Common myeloid progenitor, CD34-positive (primary cell): ENCODE data around the gene AP3D1.

Experiments used
- CTCF ChIA-PET: fragments of 350-600 bp; sonication (Branson Sonifier 250); formaldehyde crosslinking; loops from one replicate; lab custom pipeline; 2021; ENCODE audit warnings: antibody characterized with exemption; lab: Charles Lee
- POLR2A ChIA-PET: fragments of 350-600 bp; sonication (Branson Sonifier 250); formaldehyde crosslinking; loops from one replicate; lab custom pipeline; 2021; ENCODE audit warnings: antibody characterized with exemption; lab: Charles Lee
- DNase-seq, 3 donors: peaks; one replicate each; pipeline versions ENCODE4 v3.0.0 to v3.0.0-alpha.2; 2013
- H3K27ac ChIP-seq, 2 experiments: 1 replicate in 1 of 2; 2 replicates in 1 of 2; pipeline ENCODE4 v1.7.0; 2013; ENCODE audit warnings: inconsistent platforms in 2 of 2, low read length in 2 of 2, mild to moderate bottlenecking in 2 of 2, low read depth in 1 of 2, moderate library complexity in 1 of 2; ENCODE audit not compliant: severe bottlenecking in 2 of 2, insufficient read depth in 1 of 2, poor library complexity in 1 of 2
- H3K27me3 ChIP-seq, 5 experiments: replicated peaks in 2 of 5; 1 replicate in 3 of 5; 2 replicates in 2 of 5; pipeline versions ENCODE4 v1.6.1 to v1.7.0; 2013; ENCODE audit warnings: low read length in 4 of 5, mild to moderate bottlenecking in 2 of 5, moderate library complexity in 2 of 5, inconsistent platforms in 1 of 5; ENCODE audit not compliant: insufficient read depth in 5 of 5, control insufficient read depth in 4 of 5
- H3K36me3 ChIP-seq, 4 experiments: 1 replicate in 2 of 4; 2 replicates in 2 of 4; pipeline versions ENCODE4 v1.6.1 to v1.7.0; 2013; ENCODE audit warnings: low read length in 3 of 4, control low read depth in 1 of 4, mild to moderate bottlenecking in 1 of 4; ENCODE audit not compliant: control insufficient read depth in 4 of 4, insufficient read depth in 4 of 4
- H3K4me1 ChIP-seq, 4 experiments: 1 replicate in 3 of 4; 2 replicates in 1 of 4; pipeline versions ENCODE4 v1.6.1 to v1.7.1; 2013; ENCODE audit warnings: low read length in 3 of 4, mild to moderate bottlenecking in 3 of 4, control low read depth in 1 of 4, inconsistent platforms in 1 of 4, moderate library complexity in 1 of 4; ENCODE audit not compliant: control insufficient read depth in 4 of 4, insufficient read depth in 4 of 4; ENCODE audit errors: control extremely low read depth in 1 of 4
- H3K4me3 ChIP-seq, 7 experiments: 1 replicate in 4 of 7; 2 replicates in 3 of 7; pipeline versions ENCODE4 v1.5.1 to v1.7.0; 2013; ENCODE audit warnings: mild to moderate bottlenecking in 7 of 7, low read length in 6 of 7, moderate library complexity in 6 of 7, inconsistent platforms in 2 of 7, low read depth in 2 of 7, control low read depth in 1 of 7; ENCODE audit not compliant: insufficient read depth in 4 of 7, control insufficient read depth in 1 of 7; ENCODE audit errors: extremely low read depth in 1 of 7
- H3K9me3 ChIP-seq, 5 experiments: 1 replicate in 4 of 5; 2 replicates in 1 of 5; pipeline versions ENCODE4 v1.6.1 to v1.7.1; 2013; ENCODE audit warnings: low read length in 4 of 5, mild to moderate bottlenecking in 2 of 5, inconsistent platforms in 1 of 5, low read depth in 1 of 5, moderate library complexity in 1 of 5; ENCODE audit not compliant: control insufficient read depth in 4 of 5, insufficient read depth in 2 of 5; ENCODE audit errors: control extremely low read depth in 1 of 5
- WGBS: methylation state at CpG from one replicate; pipeline ENCODE4 v1.1.5; 2013; ENCODE audit not compliant: insufficient coverage; 5-methylcytosine and 5-hydroxymethylcytosine counted together

Gene AP3D1

DNA sequence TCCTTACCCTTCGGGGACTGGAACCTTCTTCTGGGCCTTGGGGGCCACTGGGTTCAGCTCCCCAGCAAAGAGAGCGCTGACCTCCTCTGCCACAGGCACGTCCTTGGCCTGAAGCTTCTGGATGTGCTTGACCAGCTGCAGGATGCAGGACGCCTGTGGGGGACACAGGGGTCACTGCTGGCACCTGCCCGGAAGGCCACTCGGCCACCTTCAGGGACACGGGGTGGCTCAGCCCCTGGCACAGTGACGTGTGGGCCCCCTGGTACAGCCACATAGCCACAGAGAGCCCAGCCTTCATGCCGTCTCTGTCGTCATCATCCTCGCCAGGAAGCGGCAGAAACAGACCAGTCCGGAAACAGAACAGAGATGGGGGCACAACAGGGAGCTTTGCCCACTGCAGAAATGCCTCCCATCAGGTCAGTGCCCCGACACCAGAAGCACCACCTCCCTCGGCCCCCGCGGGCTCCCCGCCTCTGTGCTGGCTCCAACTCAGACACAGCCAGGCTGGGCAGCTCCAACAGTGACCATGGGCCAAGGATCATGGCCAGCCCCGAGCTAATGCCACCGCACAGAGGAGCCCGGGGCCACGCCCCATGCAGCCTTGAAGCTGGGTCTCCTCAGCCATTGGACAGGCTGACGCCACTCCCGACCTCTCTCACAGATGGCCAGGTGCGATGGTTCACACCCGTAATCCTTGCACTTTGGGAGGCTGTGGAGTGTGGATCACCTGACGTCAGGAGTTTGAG is 34.0 kb downstream of the AP3D1 start:
- H3K4me1 ChIP-seq, result no peaks in the 10 kb centered on the region

DNA sequence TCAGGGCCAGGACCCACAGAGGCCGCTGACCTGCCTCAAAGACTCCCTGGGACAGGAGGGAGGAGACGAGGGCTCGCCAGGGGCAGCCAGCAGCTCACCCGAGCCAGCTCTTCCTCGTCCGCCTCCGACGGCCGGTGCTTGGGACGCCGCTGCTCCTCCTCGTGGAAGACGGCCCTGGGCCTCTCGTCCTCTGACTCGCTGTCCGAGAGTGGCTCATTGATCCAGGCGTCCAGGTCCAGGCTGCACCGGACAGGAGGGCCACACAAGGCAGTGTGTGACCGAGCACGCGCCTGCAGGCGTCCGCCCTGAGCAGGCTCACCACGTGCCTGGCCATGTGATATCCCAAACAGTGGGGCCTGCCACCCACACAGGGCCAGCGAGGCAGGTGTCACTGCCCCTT is 34.9 kb downstream of the AP3D1 start:
- H3K9me3 ChIP-seq, result no peaks in the 10 kb centered on the region
- no peak overlapping the region for H3K27ac ChIP-seq
- H3K4me3 ChIP-seq, result no peak overlapping the region
- WGBS, result 97% methylated on average over 24 of the region's 25 CpGs
- CTCF ChIA-PET, result no interaction called here
- DNase-seq, result no peak
- no peaks in the 10 kb centered on the region for H3K27me3 ChIP-seq
- H3K4me1 ChIP-seq, result no peaks in the 10 kb centered on the region
- peaks cover 17 to 94% (median 74%) of the 10 kb centered on the region in 4 experiments for H3K36me3 ChIP-seq
- POLR2A ChIA-PET, result no interaction called here

More for the DNA sequence above, 34.0 kb downstream of the AP3D1 start:
- Histone ChIP-seq H3K27ac (no peak overlapping the region), H3K36me3 (peaks cover 14 to 94% (median 78%) of the 10 kb centered on the region in 4 experiments), H3K27me3 (no peaks in the 10 kb centered on the region), H3K9me3 (no peaks in the 10 kb centered on the region), H3K4me3 (no peak overlapping the region)
- ChIA-PET POLR2A (interaction anchor here (0.6 kb wide), 1 partner anchor 38 kb away, joined by 3 read pairs; no protein-coding TSS in a partner anchor), CTCF (no interaction called here)
- WGBS, result 98% methylated on average over 27 of the region's 27 CpGs
- no peak for DNase-seq

DNA sequence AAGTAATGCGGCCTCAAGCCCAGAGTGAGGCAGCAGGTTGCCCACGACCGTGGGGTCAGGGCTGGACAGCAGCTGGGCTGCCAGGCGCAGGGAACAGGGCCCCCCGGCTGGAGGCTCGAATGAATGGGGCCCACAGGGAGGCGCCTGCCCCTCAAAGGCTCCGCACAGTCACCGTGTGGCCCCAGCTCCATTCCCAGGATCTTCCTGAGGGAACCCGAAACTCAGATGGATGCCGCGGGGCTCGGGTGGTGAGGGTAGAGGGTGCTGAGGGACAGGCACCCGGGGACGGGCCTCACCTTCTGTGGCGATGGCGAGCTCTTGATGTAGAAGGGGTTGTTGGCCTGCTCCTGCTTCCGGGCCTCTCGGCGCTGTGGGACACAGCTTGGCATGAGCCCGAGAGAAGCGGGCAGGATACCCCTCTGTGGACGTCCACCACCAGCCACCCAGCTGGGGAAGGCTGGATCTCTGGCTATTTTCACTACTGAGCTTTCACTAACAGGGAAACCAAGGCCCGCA is 35.4 kb downstream of the AP3D1 start:
- Histone ChIP-seq H3K36me3 (peaks cover 14 to 94% (median 73%) of the 10 kb centered on the region in 4 experiments), H3K4me1 (no peaks in the 10 kb centered on the region), H3K4me3 (no peak overlapping the region), H3K27ac (no peak overlapping the region), H3K27me3 (no peaks in the 10 kb centered on the region), H3K9me3 (no peaks in the 10 kb centered on the region)
- CTCF ChIA-PET, result interaction anchor here (1.2 kb wide), 1 partner anchor 186 kb away, joined by 3 read pairs; no protein-coding TSS in a partner anchor
- POLR2A ChIA-PET, result no interaction called here
- no peak for DNase-seq
- WGBS, result 99% methylated on average over 20 of the region's 24 CpGs

DNA sequence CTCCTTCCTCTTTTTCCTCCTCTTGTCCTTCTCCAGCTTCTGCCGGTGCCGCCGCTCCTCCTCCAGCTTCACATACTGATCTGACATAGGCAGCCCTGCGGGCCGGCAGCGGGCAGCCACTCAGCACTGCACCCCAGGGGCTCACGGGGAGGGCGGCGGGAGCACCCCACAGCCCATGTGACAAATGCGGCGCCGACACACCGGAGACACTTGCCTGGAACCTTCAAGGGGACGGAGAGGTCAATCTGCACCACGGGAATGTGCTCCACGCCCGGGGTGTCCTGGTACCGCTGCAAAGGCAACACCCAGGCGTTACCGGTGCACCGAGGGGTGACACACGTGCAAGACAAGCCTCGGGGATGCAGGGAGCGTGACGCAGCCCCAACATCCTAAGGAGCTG is 36.0 kb downstream of the AP3D1 start:
- H3K27me3 ChIP-seq, result no peaks in the 10 kb centered on the region
- no peak overlapping the region for H3K27ac ChIP-seq
- 97% methylated on average over 21 of the region's 25 CpGs for WGBS
- ChIA-PET POLR2A (no interaction called here), CTCF (interaction anchor here (1.2 kb wide), 1 partner anchor 185 kb away, joined by 3 read pairs; no protein-coding TSS in a partner anchor)
- no peak for DNase-seq
- H3K4me1 ChIP-seq, result no peaks in the 10 kb centered on the region
- no peaks in the 10 kb centered on the region for H3K9me3 ChIP-seq
- peaks cover 9 to 94% (median 74%) of the 10 kb centered on the region in 4 experiments for H3K36me3 ChIP-seq
- H3K4me3 ChIP-seq, result no peak overlapping the region

DNA sequence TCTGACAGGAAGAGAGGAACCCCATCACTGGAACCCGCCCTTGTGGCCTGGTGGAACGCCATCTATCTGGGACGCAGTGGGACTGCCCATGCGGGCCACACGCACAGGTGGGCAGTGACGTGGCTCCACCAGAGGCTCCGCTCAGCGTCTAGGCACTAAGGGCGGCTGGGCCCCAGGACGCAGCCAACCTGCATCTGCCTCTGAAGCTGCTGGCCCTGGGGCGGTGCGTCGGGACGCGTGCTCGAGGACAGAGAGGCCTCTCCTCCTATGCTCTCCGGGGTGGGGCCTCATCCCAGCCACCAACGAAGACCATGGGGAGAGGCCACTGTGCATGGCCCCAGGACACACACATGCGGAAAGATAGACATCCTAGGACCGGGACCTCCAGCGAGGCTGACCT is 36.5 kb downstream of the AP3D1 start:
- Histone ChIP-seq H3K27me3 (no peaks in the 10 kb centered on the region), H3K36me3 (peaks cover 9 to 94% (median 73%) of the 10 kb centered on the region in 4 experiments), H3K4me3 (no peak overlapping the region), H3K9me3 (no peaks in the 10 kb centered on the region), H3K4me1 (no peaks in the 10 kb centered on the region), H3K27ac (no peak overlapping the region)
- CTCF ChIA-PET, result interaction anchor here (1.2 kb wide), 1 partner anchor 185 kb away, joined by 3 read pairs; no protein-coding TSS in a partner anchor
- WGBS, result 98% methylated on average over 21 of the region's 21 CpGs
- POLR2A ChIA-PET, result no interaction called here
- no peak for DNase-seq

DNA sequence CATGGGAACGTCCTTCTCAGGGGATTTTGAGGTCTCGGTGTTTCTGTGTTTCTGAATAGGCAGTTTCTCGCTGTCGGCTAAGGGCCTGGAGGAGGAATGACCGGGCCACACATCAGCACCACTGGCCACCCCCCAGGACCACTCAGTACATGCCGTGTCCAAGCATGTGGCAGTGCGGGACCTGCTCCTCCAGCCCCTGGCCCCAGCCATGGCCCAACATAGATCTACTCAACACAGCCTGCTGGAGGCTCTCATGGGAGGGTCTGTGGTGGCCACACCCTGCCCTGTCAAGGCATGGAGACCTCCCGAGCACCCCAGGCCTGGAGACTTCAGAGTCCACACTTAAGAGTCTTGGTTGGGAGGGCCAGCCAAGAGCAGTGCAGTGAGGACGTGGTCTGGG is 37.1 kb downstream of the AP3D1 start:
- ChIA-PET CTCF (no interaction called here), POLR2A (no interaction called here)
- no peak overlapping the region for H3K27ac ChIP-seq
- H3K4me1 ChIP-seq, result no peaks in the 10 kb centered on the region
- no peak for DNase-seq
- no peak overlapping the region for H3K4me3 ChIP-seq
- 96% methylated on average over 8 of the region's 9 CpGs for WGBS
- H3K9me3 ChIP-seq, result no peaks in the 10 kb centered on the region
- H3K36me3 ChIP-seq, result peaks cover 9 to 99% (median 75%) of the 10 kb centered on the region in 4 experiments
- H3K27me3 ChIP-seq, result no peaks in the 10 kb centered on the region
